Smooth muscle cell (in vitro differentiated cells): ENCODE results near the gene WNT2B. TPM values are rescaled to one million over a fixed set of nuclear protein-coding genes. Genes with fewer than 3 reads are reported as not detected.

ENCODE experiments used
- DNase-seq: peaks from one replicate; lab custom pipeline; 2025; ENCODE audit not compliant: unreplicated experiment; lab: John Stamatoyannopoulos, UW
- H2AFZ ChIP-seq: fragments of 200-600 bp; sonication (generic); 2 replicates; pipeline ENCODE4 v1.6.0; 2016; ENCODE audit warnings: antibody characterized with exemption, low read depth, mild to moderate bottlenecking
- H3F3A ChIP-seq: fragments of 200-600 bp; sonication (generic); 2 replicates; pipeline ENCODE4 v1.6.0; 2017; ENCODE audit warnings: antibody characterized with exemption, low read depth
- H3K27ac ChIP-seq: fragments of 200-600 bp; sonication (generic); 2 replicates; pipeline ENCODE4 v1.5.1; 2016; ENCODE audit warnings: low read depth, mild to moderate bottlenecking
- H3K27me3 ChIP-seq: fragments of 200-600 bp; sonication (generic); 2 replicates; pipeline ENCODE4 v1.6.1; 2016; ENCODE audit warnings: low read depth, mild to moderate bottlenecking
- H3K36me3 ChIP-seq: fragments of 200-600 bp; sonication (generic); 2 replicates; pipeline ENCODE4 v1.5.1; 2016; ENCODE audit warnings: low read depth
- H3K4me1 ChIP-seq: fragments of 200-600 bp; sonication (generic); 2 replicates; pipeline ENCODE4 v1.5.1; 2016; ENCODE audit warnings: low read depth
- H3K4me2 ChIP-seq: fragments of 200-600 bp; sonication (generic); 2 replicates; pipeline ENCODE4 v1.6.0; 2016; ENCODE audit warnings: mild to moderate bottlenecking
- H3K4me3 ChIP-seq: fragments of 200-600 bp; sonication (generic); 2 replicates; pipeline ENCODE4 v1.5.1; 2016; ENCODE audit warnings: mild to moderate bottlenecking
- H3K79me2 ChIP-seq: fragments of 200-600 bp; sonication (generic); 2 replicates; pipeline ENCODE4 v1.6.0; 2016; ENCODE audit warnings: low read depth, mild to moderate bottlenecking
- H3K9ac ChIP-seq: fragments of 200-600 bp; sonication (generic); 2 replicates; pipeline ENCODE4 v1.6.0; 2016; ENCODE audit warnings: low read depth
- H3K9me3 ChIP-seq: fragments of 200-600 bp; sonication (generic); replicated peaks from 2 replicates; pipeline ENCODE4 v1.5.1; 2016; ENCODE audit warnings: low read depth
- H4K20me1 ChIP-seq: fragments of 200-600 bp; sonication (generic); 2 replicates; pipeline ENCODE4 v1.6.0; 2016; ENCODE audit warnings: low read depth
- CTCF ChIP-seq: fragments of 200-600 bp; sonication (generic); IDR thresholded peaks from 2 replicates; pipeline ENCODE4 v1.5.1; 2017; ENCODE audit warnings: borderline replicate concordance, mild to moderate bottlenecking, antibody characterized with exemption; ENCODE audit not compliant: insufficient read depth, poor library complexity, severe bottlenecking
- WGBS: methylation state at CpG from one replicate; pipeline ENCODE4 v1.1.7; 2016; ENCODE audit warnings: low lambda C conversion rate; 5-methylcytosine and 5-hydroxymethylcytosine counted together
- microRNA-seq: library from miRNA; unstranded; fragments of <30 nt; microRNA quantifications from one replicate; pipeline ENCODE4, GENCODE V29; 2016; ENCODE audit warnings: borderline number of aligned reads
- polyA plus RNA-seq: library from polyadenylated mRNA; unstranded; fragments of >200 nt; fragmentation: Nextera tagmentation; extraction: Ambion mirVana; gene quantifications from 2 replicates; pipeline ENCODE4 v1.2.1, GENCODE V29; 2016
- total RNA-seq: library from RNA; depleted of rRNA; stranded (reverse); fragments of >200 nt; gene quantifications from 2 replicates; pipeline ENCODE4 v1.2.3, GENCODE V29; 2014

Gene WNT2B
- total and polyA plus RNA-seq, 2 experiments from 2014 or later = 0.41 to 1.8 TPM

DNA sequence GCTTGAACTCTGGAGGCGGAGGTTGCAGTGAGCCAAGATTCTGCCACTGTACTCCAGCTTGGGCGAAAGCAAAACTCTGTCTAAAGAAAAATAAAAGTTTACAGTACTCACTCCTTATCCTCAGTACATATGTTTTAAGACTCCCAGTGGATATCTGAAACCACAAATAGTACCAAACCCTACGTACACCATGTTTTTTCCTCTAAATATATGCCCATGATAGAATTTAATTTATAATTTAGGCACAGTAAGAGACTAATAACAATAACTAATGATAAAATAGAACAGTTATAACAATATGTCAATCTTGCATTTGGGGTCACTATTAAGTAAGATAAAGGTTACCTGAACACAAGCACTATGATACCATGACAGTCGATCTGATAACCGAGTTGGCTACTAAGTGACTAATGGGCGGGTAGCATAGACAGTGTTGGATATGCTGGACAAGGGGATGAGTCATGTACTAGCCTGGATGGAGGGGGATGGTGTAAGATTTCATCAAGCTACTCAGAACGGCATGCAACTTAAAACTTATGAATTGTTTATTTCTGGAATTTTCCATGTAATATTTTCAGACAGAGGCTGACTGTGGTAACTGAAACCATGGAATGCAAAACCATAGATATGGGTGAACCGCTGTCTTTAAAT lies 66.5 kb downstream of the WNT2B start:
- Histone ChIP-seq H3K79me2 (no peaks in the 10 kb centered on the region), H3K4me1 (no peaks in the 10 kb centered on the region), H3F3A (peaks cover 6% of the 10 kb centered on the region), H3K4me3 (no peak overlapping the region), H2AFZ (no peak overlapping the region), H3K9ac (no peak overlapping the region), H3K27ac (peak overlapping the region; percentile 71), H3K4me2 (peak overlapping the region; percentile 36), H3K36me3 (no peaks in the 10 kb centered on the region), H4K20me1 (no peaks in the 10 kb centered on the region), H3K9me3 (no peaks in the 10 kb centered on the region), H3K27me3 (no peaks in the 10 kb centered on the region)
- no peak for DNase-seq
- TF ChIP-seq CTCF = no peak
- 34% methylated on average over 8 of the region's 8 CpGs for WGBS

DNA sequence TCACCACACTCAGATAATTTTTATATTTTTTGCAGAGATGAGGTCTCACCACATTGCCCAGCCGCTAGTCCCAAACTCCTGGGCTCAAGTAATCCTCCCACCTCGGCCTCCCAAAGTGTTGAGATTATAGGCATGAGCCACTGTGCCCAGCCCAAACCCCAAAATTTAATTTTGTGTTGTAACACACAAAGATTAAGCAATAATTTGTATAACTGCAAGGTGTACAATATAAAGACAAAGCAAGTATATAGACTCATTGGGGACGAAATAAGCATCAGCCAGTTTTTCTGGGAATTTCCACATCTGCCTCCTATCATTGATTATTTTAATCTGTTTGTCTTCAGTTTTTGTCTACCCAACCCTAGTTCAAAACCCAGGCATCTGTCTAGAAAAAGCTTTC lies 67.5 kb downstream of the WNT2B start:
- H3K4me2 ChIP-seq = peak overlapping the region; percentile 30
- no peaks in the 10 kb centered on the region for H3K36me3 ChIP-seq
- H3K27ac ChIP-seq = peak overlapping the region; percentile 71
- H3K4me3 ChIP-seq = no peak overlapping the region
- H3K9ac ChIP-seq = no peak overlapping the region
- H3K79me2 ChIP-seq = no peaks in the 10 kb centered on the region
- TF ChIP-seq CTCF = no peak
- no peaks in the 10 kb centered on the region for H3K4me1 ChIP-seq
- H3F3A ChIP-seq = peaks cover 6% of the 10 kb centered on the region
- no peaks in the 10 kb centered on the region for H3K9me3 ChIP-seq
- no peak overlapping the region for H2AFZ ChIP-seq
- no peaks in the 10 kb centered on the region for H4K20me1 ChIP-seq
- WGBS = 64% methylated on average over 3 of the region's 3 CpGs
- DNase-seq = no peak
- H3K27me3 ChIP-seq = no peaks in the 10 kb centered on the region

Small RNA genes within 50 kb of the gene (microRNA-seq; reads per million reads assigned to microRNA genes)
- gene MIR4256 = not detected

Other genes starting within 250 kb of the WNT2B start
- gene CTTNBP2NL, start 112.8 kb upstream of the WNT2B start, total RNA-seq = 19.7 and 22.0 TPM in 2 replicates
- 10.4 and 24.5 TPM in 2 replicates for gene CTTNBP2NL, start 112.8 kb upstream of the WNT2B start, polyA plus RNA-seq
- 17.2 and 28.0 TPM in 2 replicates for gene ST7L, start 110.2 kb downstream of the WNT2B start, total RNA-seq
- gene ST7L, start 110.2 kb downstream of the WNT2B start, polyA plus RNA-seq = 11.8 and 16.3 TPM in 2 replicates
- 238 and 264 TPM in 2 replicates for gene CAPZA1, start 110.9 kb downstream of the WNT2B start, total RNA-seq
- gene CAPZA1, start 110.9 kb downstream of the WNT2B start, polyA plus RNA-seq = 100 and 114 TPM in 2 replicates
- 36.9 and 40.4 TPM in 2 replicates for gene MOV10, start 165.7 kb downstream of the WNT2B start, total RNA-seq
- 56.8 and 60.6 TPM in 2 replicates for gene MOV10, start 165.7 kb downstream of the WNT2B start, polyA plus RNA-seq
- gene RHOC, start 198.2 kb downstream of the WNT2B start, total RNA-seq = 270 and 303 TPM in 2 replicates
- gene RHOC, start 198.2 kb downstream of the WNT2B start, polyA plus RNA-seq = 518 and 596 TPM in 2 replicates
- 0.40 and 1.2 TPM in 2 replicates for gene PPM1J, start 206.4 kb downstream of the WNT2B start, total RNA-seq
- gene PPM1J, start 206.4 kb downstream of the WNT2B start, polyA plus RNA-seq = 4.7 and 5.2 TPM in 2 replicates